Naive thymus-derived CD4-positive, alpha-beta T cell (primary cell): Measurements from ENCODE around the gene VPREB1. TPM values are rescaled to one million over a fixed set of nuclear protein-coding genes. Genes with fewer than 3 reads are reported as not detected.

Source experiments
- ATAC-seq: fragments of 150-1000 bp; cut with Tn5 transposase; 2 replicates; pipeline ENCODE4 v1.10.0; 2021; ENCODE audit warnings: mild to moderate bottlenecking, moderate library complexity
- CTCF ChIA-PET: fragments of 350-600 bp; sonication (Branson Sonifier 250); formaldehyde crosslinking; loops from one replicate; lab custom pipeline; 2021; ENCODE audit warnings: antibody characterized with exemption; lab: Charles Lee
- POLR2A ChIA-PET: fragments of 350-600 bp; sonication (Branson Sonifier 250); formaldehyde crosslinking; loops from one replicate; lab custom pipeline; 2021; ENCODE audit warnings: antibody characterized with exemption, inconsistent platforms; lab: Charles Lee
- DNase-seq, 9 donors: peaks; one replicate each; pipeline versions ENCODE4 v3.0.0 to v3.0.0-alpha.2; 2020 to 2022; ENCODE audit warnings: mixed read lengths in 1 of 9
- H3K27ac ChIP-seq: one replicate; pipeline ENCODE4 v1.7.0; 2013; ENCODE audit warnings: mild to moderate bottlenecking, low read depth, low read length, moderate library complexity
- H3K27me3 ChIP-seq, 2 donors: one replicate each; pipeline ENCODE4 v1.7.0; 2013; ENCODE audit warnings: low read length in 2 of 2, mild to moderate bottlenecking in 2 of 2, moderate library complexity in 2 of 2; ENCODE audit not compliant: control insufficient read depth in 2 of 2, insufficient read depth in 2 of 2
- H3K36me3 ChIP-seq, 3 experiments: 1 replicate in 2 of 3; 2 replicates in 1 of 3; pipeline ENCODE4 v1.7.0; 2013; ENCODE audit warnings: low read length in 3 of 3, mild to moderate bottlenecking in 3 of 3, moderate library complexity in 1 of 3; ENCODE audit not compliant: insufficient read depth in 3 of 3, control insufficient read depth in 2 of 3
- H3K4me1 ChIP-seq, 2 donors: one replicate each; pipeline ENCODE4 v1.7.0; 2013; ENCODE audit warnings: low read length in 2 of 2, mild to moderate bottlenecking in 2 of 2, moderate library complexity in 1 of 2; ENCODE audit not compliant: control insufficient read depth in 2 of 2, insufficient read depth in 2 of 2
- H3K4me3 ChIP-seq: 2 replicates; pipeline ENCODE4 v1.7.0; 2013; ENCODE audit warnings: mild to moderate bottlenecking, low read length
- H3K9me3 ChIP-seq, 3 experiments: 1 replicate in 2 of 3; 2 replicates in 1 of 3; pipeline ENCODE4 v1.7.0; 2013; ENCODE audit warnings: low read length in 3 of 3; ENCODE audit not compliant: control insufficient read depth in 2 of 3
- H3K27ac Mint-ChIP-seq, 9 donors: one replicate each; pipeline ENCODE4 v1.8.0; 2020 to 2022; ENCODE audit warnings: mixed read lengths in 9 of 9, mild to moderate bottlenecking in 8 of 9, moderate library complexity in 5 of 9, inconsistent platforms in 2 of 9
- H3K27me3 Mint-ChIP-seq, 5 donors: one replicate each; pipeline ENCODE4 v1.8.0; 2021 to 2022; ENCODE audit warnings: mixed read lengths in 5 of 5, mild to moderate bottlenecking in 1 of 5
- H3K36me3 Mint-ChIP-seq, 5 donors: one replicate each; pipeline ENCODE4 v1.8.0; 2020 to 2022; ENCODE audit warnings: mixed read lengths in 5 of 5, mild to moderate bottlenecking in 3 of 5, inconsistent platforms in 1 of 5
- H3K4me1 Mint-ChIP-seq, 7 donors: one replicate each; pipeline ENCODE4 v1.8.0; 2020 to 2022; ENCODE audit warnings: mixed read lengths in 7 of 7, mild to moderate bottlenecking in 3 of 7, inconsistent platforms in 1 of 7
- H3K4me3 Mint-ChIP-seq, 10 donors: one replicate each; pipeline ENCODE4 v1.8.0; 2020 to 2022; ENCODE audit warnings: mild to moderate bottlenecking in 10 of 10, mixed read lengths in 10 of 10, moderate library complexity in 6 of 10, inconsistent platforms in 2 of 10
- H3K9me3 Mint-ChIP-seq, 11 donors: one replicate each; pipeline ENCODE4 v1.8.0; 2020 to 2022; ENCODE audit warnings: mixed read lengths in 11 of 11, mild to moderate bottlenecking in 4 of 11, inconsistent platforms in 1 of 11, moderate library complexity in 1 of 11
- intact Hi-C, 2 donors: fragments of 100-400 bp; cut with micrococcal nuclease; formaldehyde crosslinking; loops; one replicate each; pipeline ENCODE4 v1.15.1; 2023
- polyA plus RNA-seq, 2 donors: library from polyadenylated mRNA; unstranded; fragments of 300-500 nt; fragmentation: Illumina TruSeq; gene quantifications; one replicate each; pipeline ENCODE4 v1.2.3, GENCODE V29; 2021
- total RNA-seq, 6 experiments: library from RNA in 5 of 6; stranded (reverse) in 5 of 6; gene quantifications; 1 replicate in 5 of 6; 2 replicates in 1 of 6; pipeline ENCODE4 v1.2.3 and lab custom pipeline; 2021 to 2026

Gene VPREB1
- total and polyA plus RNA-seq, 7 experiments from 2014 or later = not detected

GRCh38 chr22:22242488-22242887, 2.1 kb upstream of the VPREB1 start:
- H3K4me3 Mint-ChIP-seq = no peak overlapping the region
- POLR2A ChIA-PET = no interaction called here
- CTCF ChIA-PET = interaction anchor here (0.6 kb wide), 1 partner anchor 514 kb away, joined by 3 read pairs; no protein-coding TSS in a partner anchor

GRCh38 chr22:22243033-22243680, 1.4 kb upstream of the VPREB1 start:
- peaks cover 0 to 3% (median 0%) of the 10 kb centered on the region in 5 donors for H3K36me3 Mint-ChIP-seq
- POLR2A ChIA-PET = no interaction called here

More at GRCh38 chr22:22242488-22242887, 2.1 kb upstream of the VPREB1 start:
- Mint-ChIP-seq H3K27ac (no peak overlapping the region), H3K4me1 (peaks cover 0 to 4% (median 1%) of the 10 kb centered on the region in 7 donors), H3K9me3 (peaks cover 0 to 2% (median 0%) of the 10 kb centered on the region in 11 donors), H3K36me3 (peaks cover 0 to 3% (median 0%) of the 10 kb centered on the region in 5 donors), H3K27me3 (peaks cover 13 to 35% (median 21%) of the 10 kb centered on the region in 5 donors)
- ATAC-seq (no peak), DNase-seq (no peak)
- Histone ChIP-seq H3K27ac (no peak overlapping the region), H3K4me1 (no peaks in the 10 kb centered on the region), H3K4me3 (no peak overlapping the region), H3K9me3 (no peaks in the 10 kb centered on the region), H3K36me3 (no peaks in the 10 kb centered on the region), H3K27me3 (no peaks in the 10 kb centered on the region)
- intact Hi-C loops = no loop called here

GRCh38 chr22:22245256-22245909, 797 bp downstream of the VPREB1 start:
- POLR2A ChIA-PET = no interaction called here
- no peak overlapping the region for H3K27ac Mint-ChIP-seq

More at GRCh38 chr22:22243033-22243680, 1.4 kb upstream of the VPREB1 start:
- H3K4me3 ChIP-seq = no peak overlapping the region
- ATAC-seq = no peak
- CTCF ChIA-PET = no interaction called here
- intact Hi-C loops = no loop called here
- no peak overlapping the region for H3K27ac Mint-ChIP-seq
- H3K36me3 ChIP-seq = no peaks in the 10 kb centered on the region
- H3K9me3 Mint-ChIP-seq = peaks cover 0 to 2% (median 0%) of the 10 kb centered on the region in 11 donors
- H3K27ac ChIP-seq = no peak overlapping the region
- no peaks in the 10 kb centered on the region for H3K27me3 ChIP-seq
- no peak for DNase-seq
- peaks cover 1 to 8% (median 3%) of the 10 kb centered on the region in 7 donors for H3K4me1 Mint-ChIP-seq
- H3K4me3 Mint-ChIP-seq = no peak overlapping the region
- no peaks in the 10 kb centered on the region for H3K9me3 ChIP-seq
- peaks cover 13 to 35% (median 21%) of the 10 kb centered on the region in 5 donors for H3K27me3 Mint-ChIP-seq
- H3K4me1 ChIP-seq = no peaks in the 10 kb centered on the region

GRCh38 chr22:22245935-22246525, 1.4 kb downstream of the VPREB1 start:
- Histone ChIP-seq H3K27me3 (no peaks in the 10 kb centered on the region), H3K27ac (no peak overlapping the region), H3K4me3 (no peak overlapping the region), H3K9me3 (no peaks in the 10 kb centered on the region), H3K36me3 (no peaks in the 10 kb centered on the region), H3K4me1 (peaks cover 4 to 9% of the 10 kb centered on the region in 2 donors)
- no peak overlapping the region for H3K27ac Mint-ChIP-seq
- POLR2A ChIA-PET = no interaction called here
- H3K36me3 Mint-ChIP-seq = peaks cover 0 to 3% (median 0%) of the 10 kb centered on the region in 5 donors
- H3K4me1 Mint-ChIP-seq = peaks cover 11 to 23% (median 16%) of the 10 kb centered on the region in 7 donors
- ATAC-seq = no peak
- CTCF ChIA-PET = no interaction called here
- intact Hi-C loops = no loop called here
- peaks cover 8 to 28% (median 18%) of the 10 kb centered on the region in 5 donors for H3K27me3 Mint-ChIP-seq
- peaks cover 0 to 2% (median 0%) of the 10 kb centered on the region in 11 donors for H3K9me3 Mint-ChIP-seq
- no peak overlapping the region for H3K4me3 Mint-ChIP-seq
- DNase-seq = no peak

More at GRCh38 chr22:22245256-22245909, 797 bp downstream of the VPREB1 start:
- Histone ChIP-seq H3K27me3 (no peaks in the 10 kb centered on the region), H3K9me3 (no peaks in the 10 kb centered on the region), H3K27ac (no peak overlapping the region), H3K4me3 (no peak overlapping the region), H3K4me1 (peaks cover 4 to 9% of the 10 kb centered on the region in 2 donors), H3K36me3 (no peaks in the 10 kb centered on the region)
- peaks cover 0 to 2% (median 0%) of the 10 kb centered on the region in 11 donors for H3K9me3 Mint-ChIP-seq
- ATAC-seq (no peak), DNase-seq (no peak)
- H3K27me3 Mint-ChIP-seq = peaks cover 11 to 32% (median 19%) of the 10 kb centered on the region in 5 donors
- CTCF ChIA-PET = no interaction called here
- H3K4me3 Mint-ChIP-seq = no peak overlapping the region
- peaks cover 11 to 23% (median 16%) of the 10 kb centered on the region in 7 donors for H3K4me1 Mint-ChIP-seq
- intact Hi-C loops = no loop called here
- H3K36me3 Mint-ChIP-seq = peaks cover 0 to 3% (median 0%) of the 10 kb centered on the region in 5 donors

- CTCF ChIA-PET = interaction anchor here (1.2 kb wide), 1 partner anchor 43 kb away, joined by 3 read pairs; no protein-coding TSS in a partner anchor
- peaks cover 6 to 22% (median 13%) of the 10 kb centered on the region in 5 donors for H3K27me3 Mint-ChIP-seq
- no peak for ATAC-seq
- H3K9me3 Mint-ChIP-seq = peaks cover 0 to 2% (median 0%) of the 10 kb centered on the region in 11 donors
- no peak overlapping the region for H3K4me3 Mint-ChIP-seq
- no peaks in the 10 kb centered on the region for H3K36me3 Mint-ChIP-seq
- Histone ChIP-seq H3K27me3 (no peaks in the 10 kb centered on the region), H3K27ac (no peak overlapping the region), H3K4me1 (peaks cover 4 to 9% of the 10 kb centered on the region in 2 donors), H3K36me3 (no peaks in the 10 kb centered on the region), H3K4me3 (no peak overlapping the region), H3K9me3 (no peaks in the 10 kb centered on the region)
- intact Hi-C loops = no loop called here
- H3K4me1 Mint-ChIP-seq = peaks cover 11 to 23% (median 16%) of the 10 kb centered on the region in 7 donors
- DNase-seq = no peak
- POLR2A ChIA-PET = no interaction called here
- H3K27ac Mint-ChIP-seq = no peak overlapping the region
Measured at GRCh38 chr22:22246706-22247105, 2.1 kb downstream of the VPREB1 start.

- Mint-ChIP-seq H3K27ac (peak overlapping the region in 1 of 9 donors; percentile 15), H3K9me3 (peaks cover 0 to 2% (median 0%) of the 10 kb centered on the region in 11 donors), H3K4me1 (peaks cover 11 to 23% (median 16%) of the 10 kb centered on the region in 7 donors), H3K27me3 (peaks cover 0 to 12% (median 4%) of the 10 kb centered on the region in 5 donors), H3K36me3 (no peaks in the 10 kb centered on the region), H3K4me3 (peak overlapping the region in 5 of 10 donors; percentile 8 to 52 (median 17))
- Histone ChIP-seq H3K4me3 (no peak overlapping the region), H3K36me3 (no peaks in the 10 kb centered on the region), H3K27me3 (no peaks in the 10 kb centered on the region), H3K9me3 (no peaks in the 10 kb centered on the region), H3K4me1 (peaks cover 4 to 9% of the 10 kb centered on the region in 2 donors), H3K27ac (no peak overlapping the region)
- intact Hi-C loops = no loop called here
- DNase-seq (peak in 4 of 9 donors; percentile 1 to 11 (median 8)), ATAC-seq (peak; percentile 40)
- ChIA-PET CTCF (interaction anchor here (0.6 kb wide), 1 partner anchor 55 kb away, joined by 3 read pairs; no protein-coding TSS in a partner anchor), POLR2A (no interaction called here)
Measured at GRCh38 chr22:22248878-22249277, 4.3 kb downstream of the VPREB1 start.
